HG02885 (cell line): ENCODE results near the gene DNM3.
"Not testable (repeated sequence)": the region's sequence is repeated elsewhere in the genome, so short reads cannot be mapped to it uniquely, and the experiment has no call there.

Experiments used
- ATAC-seq: cut with Tn5 transposase; IDR thresholded peaks from one replicate; pipeline ENCODE4 v1.9.1; 2021; ENCODE audit warnings: mild to moderate bottlenecking; ENCODE audit not compliant: unreplicated experiment, poor library complexity

The DNM3 gene

GRCh38 chr1:172287208-172287607 is 445.9 kb downstream of the DNM3 start:
- ATAC-seq = no peak

GRCh38 chr1:172288581-172288980 is 447.3 kb downstream of the DNM3 start:
- no peak for ATAC-seq

GRCh38 chr1:172289448-172289847 is 448.1 kb downstream of the DNM3 start:
- no peak for ATAC-seq

- ATAC-seq = no peak
Measured at GRCh38 chr1:172292840-172293239, 451.5 kb downstream of the DNM3 start.

- no peak for ATAC-seq
Measured at GRCh38 chr1:172293429-172293828, 452.1 kb downstream of the DNM3 start.

- ATAC-seq = no peak
Measured at GRCh38 chr1:172298141-172298540, 456.8 kb downstream of the DNM3 start.

GRCh38 chr1:172298911-172299310 is 457.6 kb downstream of the DNM3 start:
- no peak for ATAC-seq

GRCh38 chr1:172299515-172299914 is 458.2 kb downstream of the DNM3 start:
- ATAC-seq = no peak

GRCh38 chr1:172307508-172307907 is 466.2 kb downstream of the DNM3 start:
- ATAC-seq = not testable (repeated sequence)

GRCh38 chr1:172308142-172308541 is 466.8 kb downstream of the DNM3 start:
- ATAC-seq = no peak

- ATAC-seq = no peak
Measured at GRCh38 chr1:172308577-172308976, 467.3 kb downstream of the DNM3 start.

GRCh38 chr1:172320733-172321132 is 479.4 kb downstream of the DNM3 start:
- ATAC-seq = no peak

- no peak for ATAC-seq
Measured at GRCh38 chr1:172321451-172321850, 480.2 kb downstream of the DNM3 start.

GRCh38 chr1:172322219-172323061 is 481.1 kb downstream of the DNM3 start:
- ATAC-seq = no peak

- ATAC-seq = no peak
Measured at GRCh38 chr1:172323686-172324085, 482.4 kb downstream of the DNM3 start.

GRCh38 chr1:172324086-172324485 is 482.8 kb downstream of the DNM3 start:
- no peak for ATAC-seq

- no peak for ATAC-seq
Measured at GRCh38 chr1:172324761-172325160, 483.5 kb downstream of the DNM3 start.

- ATAC-seq = no peak
Measured at GRCh38 chr1:172325531-172325930, 484.2 kb downstream of the DNM3 start.

GRCh38 chr1:172326136-172326535 is 484.8 kb downstream of the DNM3 start:
- ATAC-seq = no peak

- no peak for ATAC-seq
Measured at GRCh38 chr1:172328266-172328665, 487.0 kb downstream of the DNM3 start.

GRCh38 chr1:172332230-172332629 is 490.9 kb downstream of the DNM3 start:
- no peak for ATAC-seq

- ATAC-seq = no peak
Measured at GRCh38 chr1:172335377-172335776, 494.1 kb downstream of the DNM3 start.
